ENCODE results near the gene GABRG3. TPM values are rescaled to one million over a fixed set of nuclear protein-coding genes. Genes with fewer than 3 reads are reported as not detected.
A peak's percentile ranks its signal among the peaks of the same experiment; 100 is the strongest.

The GABRG3 gene
- total and polyA plus RNA-seq, 3 donors from 2014 or later = 3.7 to 13.4 (median 6.9) TPM

GRCh38 chr15:27352136-27352535 is 381.2 kb downstream of the GABRG3 start:
- no peaks in the 10 kb centered on the region for H3K27me3 ChIP-seq
- TF ChIP-seq CTCF (IDR thresholded peaks at IDR 0.05) (no peak), POLR2A (IDR thresholded peaks at IDR 0.05) (no peak)
- no peaks in the 10 kb centered on the region for H3K4me1 ChIP-seq
- no peak for DNase-seq
- H3K4me3 ChIP-seq = no peak overlapping the region
- no peaks in the 10 kb centered on the region for H3K36me3 ChIP-seq (ENCODE audit: low read depth, missing control alignments)
- intact Hi-C loops (cut with DNase I; ENCODE audit: low total_unique reads) = no loop called here
- H3K27ac ChIP-seq = no peak overlapping the region
- WGBS, 2 donors = 56% methylated on average over 12 of the region's 12 CpGs
- H3K9me3 ChIP-seq = no peaks in the 10 kb centered on the region

DNA sequence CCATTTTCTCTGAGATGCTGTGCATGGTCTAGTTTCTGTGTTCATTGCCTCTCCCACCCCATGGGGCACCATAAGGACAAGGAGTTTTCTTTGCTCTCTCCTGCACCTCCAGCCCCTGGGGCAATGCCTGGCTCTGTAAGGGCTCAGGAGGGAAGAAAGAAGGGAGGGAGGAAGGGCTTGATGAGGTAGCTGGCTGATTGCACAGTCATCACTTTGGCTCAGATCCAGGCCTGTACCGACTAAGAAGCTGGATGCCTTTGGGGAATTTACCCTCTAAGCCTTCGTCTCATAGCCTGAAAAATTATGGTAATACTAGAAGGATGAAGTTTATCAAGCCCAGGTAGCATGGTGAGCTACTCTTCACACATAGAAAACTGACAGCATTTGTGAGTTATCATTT is 382.9 kb downstream of the GABRG3 start:
- H3K4me3 ChIP-seq = no peak overlapping the region
- DNase-seq = no peak
- no peaks in the 10 kb centered on the region for H3K36me3 ChIP-seq (ENCODE audit: low read depth, missing control alignments)
- H3K27ac ChIP-seq = no peak overlapping the region
- no peaks in the 10 kb centered on the region for H3K27me3 ChIP-seq
- WGBS, 2 donors = 51 to 58% methylated on average over 2 of the region's 2 CpGs
- no peaks in the 10 kb centered on the region for H3K9me3 ChIP-seq
- H3K4me1 ChIP-seq = no peaks in the 10 kb centered on the region
- TF ChIP-seq CTCF (IDR thresholded peaks at IDR 0.05) (no peak), POLR2A (IDR thresholded peaks at IDR 0.05) (no peak)
- intact Hi-C loops (cut with DNase I; ENCODE audit: low total_unique reads) = no loop called here

GRCh38 chr15:27358751-27359434 is 387.9 kb downstream of the GABRG3 start:
- WGBS, 2 donors = 25 to 45% methylated on average over 6 to 19 of the region's 19 CpGs
- no peak for TF ChIP-seq POLR2A (IDR thresholded peaks at IDR 0.05)
- peak in 2 of 3 experiments; percentile 49 to 66 for TF ChIP-seq CTCF (IDR thresholded peaks at IDR 0.05)
- Histone ChIP-seq H3K9me3 (no peaks in the 10 kb centered on the region), H3K4me1 (no peaks in the 10 kb centered on the region), H3K4me3 (no peak overlapping the region), H3K27me3 (no peaks in the 10 kb centered on the region), H3K36me3 (ENCODE audit: low read depth, missing control alignments) (no peaks in the 10 kb centered on the region), H3K27ac (no peak overlapping the region)
- intact Hi-C loops (cut with DNase I; ENCODE audit: low total_unique reads) = no loop called here
- peak; percentile 58 for DNase-seq

- 83 to 86% methylated on average over 7 of the region's 7 CpGs for WGBS, 2 donors
- Histone ChIP-seq H3K27me3 (no peaks in the 10 kb centered on the region), H3K4me1 (no peaks in the 10 kb centered on the region), H3K27ac (no peak overlapping the region), H3K36me3 (ENCODE audit: low read depth, missing control alignments) (no peaks in the 10 kb centered on the region), H3K9me3 (no peaks in the 10 kb centered on the region), H3K4me3 (no peak overlapping the region)
- DNase-seq = no peak
- TF ChIP-seq CTCF (IDR thresholded peaks at IDR 0.05) (no peak), POLR2A (IDR thresholded peaks at IDR 0.05) (no peak)
- intact Hi-C loops (cut with DNase I; ENCODE audit: low total_unique reads) = no loop called here
These were observed 388.6 kb downstream of the GABRG3 start for GRCh38 chr15:27359586-27359985.

GRCh38 chr15:27360316-27360715 is 389.3 kb downstream of the GABRG3 start:
- WGBS, 2 donors = 81 to 84% methylated on average over 7 of the region's 7 CpGs
- no peak overlapping the region for H3K27ac ChIP-seq
- H3K27me3 ChIP-seq = no peaks in the 10 kb centered on the region
- no peaks in the 10 kb centered on the region for H3K36me3 ChIP-seq (ENCODE audit: low read depth, missing control alignments)
- H3K9me3 ChIP-seq = no peaks in the 10 kb centered on the region
- no peak overlapping the region for H3K4me3 ChIP-seq
- H3K4me1 ChIP-seq = no peaks in the 10 kb centered on the region
- no peak for DNase-seq
- TF ChIP-seq POLR2A (IDR thresholded peaks at IDR 0.05) (no peak), CTCF (IDR thresholded peaks at IDR 0.05) (no peak)
- intact Hi-C loops (cut with DNase I; ENCODE audit: low total_unique reads) = no loop called here
